Measurements from ENCODE around the gene ADARB2. TPM values are rescaled to one million over a fixed set of nuclear protein-coding genes. Genes with fewer than 3 reads are reported as not detected.

ADARB2 gene
- polyA plus RNA-seq, 3 donors = not detected

DNA sequence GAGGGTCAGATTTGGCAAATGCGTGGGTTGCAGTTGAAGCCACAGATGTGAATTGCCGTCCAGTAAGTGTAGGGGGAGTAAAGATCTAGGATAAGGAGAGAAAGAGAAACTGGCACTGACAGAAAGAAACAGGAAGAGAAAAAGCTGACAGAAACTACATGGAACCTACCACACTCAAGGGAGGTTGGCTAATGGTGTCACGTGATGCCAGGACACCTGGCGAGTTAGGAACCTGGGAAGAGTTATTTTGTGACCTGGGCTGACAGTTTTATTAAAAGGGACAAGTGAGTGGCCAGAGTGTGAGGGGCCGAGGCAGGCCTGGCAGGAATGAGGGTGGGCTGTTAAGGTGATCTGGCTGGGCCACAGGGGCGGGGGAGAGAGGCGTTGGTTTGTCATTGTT is 188.7 kb downstream of the ADARB2 start:
- H3K9me3 ChIP-seq (replicated peaks in 1 of 2; ENCODE audit: control insufficient read depth in 1 of 2, insufficient read depth in 1 of 2, low read length in 2 of 2) = peaks cover 0 to 29% of the 10 kb centered on the region in 2 donors
- H3K27ac ChIP-seq (ENCODE audit: low read depth in 1 of 2, low read length in 2 of 2) = no peak overlapping the region
- no peak overlapping the region for H2AFZ ChIP-seq (ENCODE audit: insufficient read depth, low read depth, low read length, poor library complexity, severe bottlenecking)
- H3K4me3 ChIP-seq (replicated peaks in 1 of 3; ENCODE audit: low read depth in 2 of 3, low read length in 3 of 3) = no peak overlapping the region
- H3K4me2 ChIP-seq (replicated peaks; ENCODE audit: extremely low read depth, low read length, poor library complexity, severe bottlenecking) = no peak overlapping the region
- H3K27me3 ChIP-seq (ENCODE audit: control insufficient read depth in 2 of 2, insufficient read depth in 2 of 2, low read length in 2 of 2) = no peaks in the 10 kb centered on the region
- peaks cover 5 to 30% (median 13%) of the 10 kb centered on the region in 7 donors for H3K9me3 Mint-ChIP-seq
- no peak overlapping the region for H3K4me3 Mint-ChIP-seq
- no peak for DNase-seq
- no peak overlapping the region for H3K9ac ChIP-seq (ENCODE audit: insufficient read depth, low read length, poor library complexity, severe bottlenecking)
- TF ChIP-seq, protein P1, sequence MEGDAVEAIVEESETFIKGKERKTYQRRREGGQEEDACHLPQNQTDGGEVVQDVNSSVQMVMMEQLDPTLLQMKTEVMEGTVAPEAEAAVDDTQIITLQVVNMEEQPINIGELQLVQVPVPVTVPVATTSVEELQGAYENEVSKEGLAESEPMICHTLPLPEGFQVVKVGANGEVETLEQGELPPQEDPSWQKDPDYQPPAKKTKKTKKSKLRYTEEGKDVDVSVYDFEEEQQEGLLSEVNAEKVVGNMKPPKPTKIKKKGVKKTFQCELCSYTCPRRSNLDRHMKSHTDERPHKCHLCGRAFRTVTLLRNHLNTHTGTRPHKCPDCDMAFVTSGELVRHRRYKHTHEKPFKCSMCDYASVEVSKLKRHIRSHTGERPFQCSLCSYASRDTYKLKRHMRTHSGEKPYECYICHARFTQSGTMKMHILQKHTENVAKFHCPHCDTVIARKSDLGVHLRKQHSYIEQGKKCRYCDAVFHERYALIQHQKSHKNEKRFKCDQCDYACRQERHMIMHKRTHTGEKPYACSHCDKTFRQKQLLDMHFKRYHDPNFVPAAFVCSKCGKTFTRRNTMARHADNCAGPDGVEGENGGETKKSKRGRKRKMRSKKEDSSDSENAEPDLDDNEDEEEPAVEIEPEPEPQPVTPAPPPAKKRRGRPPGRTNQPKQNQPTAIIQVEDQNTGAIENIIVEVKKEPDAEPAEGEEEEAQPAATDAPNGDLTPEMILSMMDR (IDR thresholded peaks at IDR 0.05) = no peak
- H3K36me3 Mint-ChIP-seq = no peaks in the 10 kb centered on the region
- no peaks in the 10 kb centered on the region for H3K79me2 ChIP-seq (ENCODE audit: insufficient read depth, low read length)
- H3K27ac Mint-ChIP-seq = no peak overlapping the region
- intact Hi-C loops (cut with micrococcal nuclease) = no loop called here
- no peaks in the 10 kb centered on the region for H4K20me1 ChIP-seq (ENCODE audit: insufficient read depth, low read length)
- no peaks in the 10 kb centered on the region for H3K36me3 ChIP-seq (replicated peaks in 1 of 2; ENCODE audit: control insufficient read depth in 1 of 2, insufficient read depth in 2 of 2, low read length in 2 of 2)
- 92% methylated on average over 6 of the region's 7 CpGs for WGBS (ENCODE audit: insufficient coverage)
- H3K27me3 Mint-ChIP-seq (ENCODE audit: low read depth in 3 of 3) = peaks cover 0 to 5% (median 1%) of the 10 kb centered on the region in 3 donors
- no peaks in the 10 kb centered on the region for H3K4me1 ChIP-seq (ENCODE audit: control insufficient read depth in 1 of 2, insufficient read depth in 2 of 2, low read length in 2 of 2)
- no peaks in the 10 kb centered on the region for H3K4me1 Mint-ChIP-seq

DNA sequence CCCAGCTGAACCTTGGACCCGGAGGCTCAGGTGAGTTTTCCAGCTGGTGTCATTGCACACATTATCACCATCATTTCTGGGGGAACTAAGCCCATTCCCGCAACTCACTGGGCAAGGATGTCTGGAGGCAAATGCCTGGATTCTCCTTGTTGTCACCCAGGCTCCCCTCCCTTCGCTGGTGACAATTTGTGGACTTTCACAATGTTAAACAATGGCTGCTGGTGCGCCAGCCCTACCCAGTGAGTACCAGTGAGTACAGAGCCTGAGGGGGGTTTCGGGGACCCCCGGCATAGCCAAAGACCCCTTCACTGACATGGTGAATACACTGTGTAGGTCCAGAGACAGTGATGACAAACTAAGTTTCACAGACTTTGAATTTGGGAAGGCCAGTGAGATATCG is 189.2 kb downstream of the ADARB2 start:
- no peak for DNase-seq
- Mint-ChIP-seq H3K36me3 (no peaks in the 10 kb centered on the region), H3K4me3 (no peak overlapping the region), H3K9me3 (peaks cover 5 to 30% (median 13%) of the 10 kb centered on the region in 7 donors), H3K4me1 (no peaks in the 10 kb centered on the region), H3K27ac (no peak overlapping the region), H3K27me3 (ENCODE audit: low read depth in 3 of 3) (peaks cover 0 to 5% (median 1%) of the 10 kb centered on the region in 3 donors)
- Histone ChIP-seq H3K9ac (ENCODE audit: insufficient read depth, low read length, poor library complexity, severe bottlenecking) (no peak overlapping the region), H3K9me3 (replicated peaks in 1 of 2; ENCODE audit: control insufficient read depth in 1 of 2, insufficient read depth in 1 of 2, low read length in 2 of 2) (peaks cover 4 to 34% of the 10 kb centered on the region in 2 donors), H3K4me3 (replicated peaks in 1 of 3; ENCODE audit: low read depth in 2 of 3, low read length in 3 of 3) (no peak overlapping the region), H3K36me3 (replicated peaks in 1 of 2; ENCODE audit: control insufficient read depth in 1 of 2, insufficient read depth in 2 of 2, low read length in 2 of 2) (no peaks in the 10 kb centered on the region), H3K4me2 (replicated peaks; ENCODE audit: extremely low read depth, low read length, poor library complexity, severe bottlenecking) (no peak overlapping the region), H3K27ac (ENCODE audit: low read depth in 1 of 2, low read length in 2 of 2) (no peak overlapping the region), H3K4me1 (ENCODE audit: control insufficient read depth in 1 of 2, insufficient read depth in 2 of 2, low read length in 2 of 2) (no peaks in the 10 kb centered on the region), H3K79me2 (ENCODE audit: insufficient read depth, low read length) (no peaks in the 10 kb centered on the region), H2AFZ (ENCODE audit: insufficient read depth, low read depth, low read length, poor library complexity, severe bottlenecking) (no peak overlapping the region), H3K27me3 (ENCODE audit: control insufficient read depth in 2 of 2, insufficient read depth in 2 of 2, low read length in 2 of 2) (no peaks in the 10 kb centered on the region), H4K20me1 (ENCODE audit: insufficient read depth, low read length) (no peaks in the 10 kb centered on the region)
- WGBS (ENCODE audit: insufficient coverage) = 90% methylated on average over 5 of the region's 7 CpGs
- TF ChIP-seq, protein P1 (IDR thresholded peaks at IDR 0.05) = no peak
- intact Hi-C loops (cut with micrococcal nuclease) = no loop called here
